HT-29 (cell line): Measurements from ENCODE around the gene FGFR2. TPM values are rescaled to one million over a fixed set of nuclear protein-coding genes. Genes with fewer than 3 reads are reported as not detected.

Source experiments
- DNase-seq: peaks from one replicate; pipeline ENCODE4 v3.0.0-alpha.2; 2015; ENCODE audit warnings: low spot score
- total RNA-seq: library from RNA; depleted of rRNA; stranded (reverse); fragments of >200 nt; shearing (Covaris generic); gene quantifications from 2 replicates; pipeline ENCODE4 v1.2.3, GENCODE V29; 2014; rRNA removed

The FGFR2 gene
- total RNA-seq: 29.2 and 31.9 TPM in 2 replicates

GRCh38 chr10:121598263-121599249, at the start of gene FGFR2:
TSS of gene FGFR2 (minus strand) at chr10:121598444. CDS start at chr10:121593817, 4,627 bp downstream.
- peak; percentile 87 for DNase-seq

GRCh38 chr10:121647401-121647800, 49.2 kb upstream of the FGFR2 start:
- DNase-seq: no peak

GRCh38 chr10:121645696-121646095, 47.5 kb upstream of the FGFR2 start:
- DNase-seq: no peak

- no peak for DNase-seq
These were observed 46.3 kb upstream of the FGFR2 start for GRCh38 chr10:121644501-121644900.

- no peak for DNase-seq
These were observed 42.0 kb upstream of the FGFR2 start for GRCh38 chr10:121640266-121640665.

GRCh38 chr10:121639416-121639815, 41.2 kb upstream of the FGFR2 start:
- no peak for DNase-seq

GRCh38 chr10:121637437-121637836, 39.2 kb upstream of the FGFR2 start:
- no peak for DNase-seq

- no peak for DNase-seq
These were observed 34.8 kb upstream of the FGFR2 start for GRCh38 chr10:121633056-121633455.

GRCh38 chr10:121631365-121632029, 33.3 kb upstream of the FGFR2 start:
- no peak for DNase-seq

- DNase-seq: no peak
These were observed 30.6 kb upstream of the FGFR2 start for GRCh38 chr10:121628859-121629258.

GRCh38 chr10:121627876-121628581, 29.8 kb upstream of the FGFR2 start:
- DNase-seq: no peak

- no peak for DNase-seq
These were observed 26.7 kb upstream of the FGFR2 start for GRCh38 chr10:121624836-121625486.

GRCh38 chr10:121618906-121619305, 20.7 kb upstream of the FGFR2 start:
- DNase-seq: no peak

- DNase-seq: no peak
These were observed 18.9 kb upstream of the FGFR2 start for GRCh38 chr10:121617176-121617575.

GRCh38 chr10:121616291-121616690, 18.0 kb upstream of the FGFR2 start:
- no peak for DNase-seq

GRCh38 chr10:121615836-121616235, 17.6 kb upstream of the FGFR2 start:
- no peak for DNase-seq

GRCh38 chr10:121615435-121615793, 17.2 kb upstream of the FGFR2 start:
- DNase-seq: no peak

GRCh38 chr10:121614613-121615434, 16.6 kb upstream of the FGFR2 start:
- DNase-seq: no peak

- DNase-seq: peak; percentile 15
These were observed 15.2 kb upstream of the FGFR2 start for GRCh38 chr10:121613456-121613855.

- DNase-seq: no peak
These were observed 13.3 kb upstream of the FGFR2 start for GRCh38 chr10:121611393-121612159.
